ENCODE measurements around the gene SS18.

The SS18 gene

DNA sequence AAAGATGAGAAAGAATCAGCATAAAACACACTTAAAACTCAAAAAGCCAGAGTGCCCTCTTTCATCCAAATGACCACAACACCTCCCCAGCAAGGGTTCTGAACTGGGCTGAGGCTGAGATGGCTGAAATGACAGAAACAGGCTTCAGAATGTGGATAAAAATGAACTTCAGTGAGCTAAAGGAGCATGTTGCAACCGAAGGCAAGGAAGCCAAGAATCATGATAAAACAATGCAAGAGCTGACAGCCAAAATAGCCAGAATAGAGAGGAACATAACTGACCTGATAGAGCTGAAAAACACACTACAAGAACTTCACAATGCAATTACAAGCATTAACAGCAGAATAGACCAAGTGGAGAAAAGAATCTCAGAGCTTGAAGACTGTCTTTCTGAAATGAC lies 31.1 kb upstream of the SS18 start:
- no peak overlapping the region for H3K4me3 ChIP-seq (ENCODE audit: low read length)
- TF ChIP-seq, protein P1, sequence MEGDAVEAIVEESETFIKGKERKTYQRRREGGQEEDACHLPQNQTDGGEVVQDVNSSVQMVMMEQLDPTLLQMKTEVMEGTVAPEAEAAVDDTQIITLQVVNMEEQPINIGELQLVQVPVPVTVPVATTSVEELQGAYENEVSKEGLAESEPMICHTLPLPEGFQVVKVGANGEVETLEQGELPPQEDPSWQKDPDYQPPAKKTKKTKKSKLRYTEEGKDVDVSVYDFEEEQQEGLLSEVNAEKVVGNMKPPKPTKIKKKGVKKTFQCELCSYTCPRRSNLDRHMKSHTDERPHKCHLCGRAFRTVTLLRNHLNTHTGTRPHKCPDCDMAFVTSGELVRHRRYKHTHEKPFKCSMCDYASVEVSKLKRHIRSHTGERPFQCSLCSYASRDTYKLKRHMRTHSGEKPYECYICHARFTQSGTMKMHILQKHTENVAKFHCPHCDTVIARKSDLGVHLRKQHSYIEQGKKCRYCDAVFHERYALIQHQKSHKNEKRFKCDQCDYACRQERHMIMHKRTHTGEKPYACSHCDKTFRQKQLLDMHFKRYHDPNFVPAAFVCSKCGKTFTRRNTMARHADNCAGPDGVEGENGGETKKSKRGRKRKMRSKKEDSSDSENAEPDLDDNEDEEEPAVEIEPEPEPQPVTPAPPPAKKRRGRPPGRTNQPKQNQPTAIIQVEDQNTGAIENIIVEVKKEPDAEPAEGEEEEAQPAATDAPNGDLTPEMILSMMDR (IDR thresholded peaks at IDR 0.05; ENCODE audit: insufficient read depth, low read depth, low read length, missing control alignments), result no peak
- no peak for DNase-seq (ENCODE audit: low read depth)

DNA sequence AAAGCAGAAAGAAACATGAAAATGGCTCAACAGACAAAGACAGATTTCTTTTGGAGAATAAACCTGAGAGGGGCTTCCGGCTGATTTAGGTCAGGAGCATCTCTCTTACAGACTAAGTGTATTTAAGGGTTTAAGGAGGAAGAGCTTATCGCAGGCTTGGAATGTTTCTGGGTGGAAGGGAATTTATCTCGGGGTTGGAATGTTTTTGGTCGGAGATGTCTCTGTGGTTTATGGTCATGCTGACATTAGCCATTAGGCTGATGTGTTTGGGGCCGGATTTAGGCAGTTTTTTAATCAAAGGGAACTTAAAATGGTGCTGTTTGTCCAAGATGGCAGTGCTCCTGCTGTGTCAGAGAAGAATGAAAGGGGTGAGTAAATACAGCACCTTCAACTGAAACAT lies 28.8 kb upstream of the SS18 start:
- TF ChIP-seq, protein P1 (IDR thresholded peaks at IDR 0.05; ENCODE audit: insufficient read depth, low read depth, low read length, missing control alignments), result no peak

DNA sequence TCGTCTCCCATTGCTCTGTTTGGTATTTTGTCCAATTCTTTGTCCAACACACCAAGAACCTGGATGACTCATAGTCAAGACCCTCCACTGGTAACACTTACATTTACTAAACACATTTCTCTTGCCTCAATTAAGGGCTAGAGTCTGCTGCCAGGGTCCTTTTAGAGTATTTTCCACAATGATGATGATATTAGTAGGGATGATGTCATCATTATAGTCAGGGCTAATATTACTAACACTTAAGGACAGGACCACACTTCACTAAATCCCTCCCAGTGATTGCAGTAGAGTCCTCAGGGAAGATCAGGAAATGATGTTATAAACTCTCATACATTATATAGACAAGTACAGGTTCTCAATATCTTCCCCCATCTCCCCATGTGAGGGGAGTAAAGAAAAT lies 13.6 kb upstream of the SS18 start:
- TF ChIP-seq, protein P1 (IDR thresholded peaks at IDR 0.05; ENCODE audit: insufficient read depth, low read depth, low read length, missing control alignments), result no peak
- H3K4me3 ChIP-seq (ENCODE audit: low read length), result no peak overlapping the region
- DNase-seq (ENCODE audit: low read depth), result no peak

More for the DNA sequence above, 28.8 kb upstream of the SS18 start:
- DNase-seq (ENCODE audit: low read depth), result no peak
- H3K4me3 ChIP-seq (ENCODE audit: low read length), result no peak overlapping the region

DNA sequence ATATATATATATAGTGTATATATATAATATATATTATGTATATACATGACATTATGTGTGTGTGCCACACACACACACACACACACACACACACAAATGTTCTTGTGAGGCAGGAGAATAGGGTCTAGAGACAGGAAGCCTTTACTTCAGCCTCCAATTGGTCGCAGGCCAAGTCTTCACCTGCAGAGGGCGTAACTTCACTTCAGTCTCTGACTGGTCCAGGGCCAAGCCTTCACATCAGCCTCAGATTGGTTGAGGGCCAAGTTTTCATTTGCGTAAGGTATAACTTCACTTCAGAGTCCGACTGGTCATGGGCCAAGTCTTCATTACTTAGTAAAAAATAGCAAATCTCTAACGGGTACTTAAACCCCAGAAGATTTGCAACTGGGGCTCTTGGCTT lies 13.2 kb upstream of the SS18 start:
- peak; percentile 55 for DNase-seq (ENCODE audit: low read depth)
- TF ChIP-seq, protein P1 (IDR thresholded peaks at IDR 0.05; ENCODE audit: insufficient read depth, low read depth, low read length, missing control alignments), result peak; percentile 57
- no peak overlapping the region for H3K4me3 ChIP-seq (ENCODE audit: low read length)

DNA sequence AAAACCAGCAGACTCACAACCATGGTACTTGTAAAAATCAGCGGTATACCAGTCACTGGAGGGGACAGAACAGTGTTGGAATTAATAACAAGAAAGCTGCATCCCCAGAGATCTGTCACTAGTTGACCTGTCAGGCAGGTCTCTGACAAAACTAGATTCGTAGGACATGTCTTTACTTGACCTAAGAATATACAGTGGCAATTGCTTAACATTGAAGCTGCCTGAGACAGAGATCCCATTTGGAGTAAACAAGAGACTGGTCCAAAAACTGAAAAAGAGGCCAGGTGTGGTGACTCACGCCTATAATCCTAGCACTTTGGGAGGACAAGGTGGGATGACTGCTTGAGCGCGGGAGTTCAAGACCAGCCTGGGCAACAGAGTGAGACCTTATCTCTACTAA lies 7.2 kb upstream of the SS18 start:
- TF ChIP-seq, protein P1 (IDR thresholded peaks at IDR 0.05; ENCODE audit: insufficient read depth, low read depth, low read length, missing control alignments), result no peak
- H3K4me3 ChIP-seq (ENCODE audit: low read length), result no peak overlapping the region
- DNase-seq (ENCODE audit: low read depth), result peak; percentile 94

DNA sequence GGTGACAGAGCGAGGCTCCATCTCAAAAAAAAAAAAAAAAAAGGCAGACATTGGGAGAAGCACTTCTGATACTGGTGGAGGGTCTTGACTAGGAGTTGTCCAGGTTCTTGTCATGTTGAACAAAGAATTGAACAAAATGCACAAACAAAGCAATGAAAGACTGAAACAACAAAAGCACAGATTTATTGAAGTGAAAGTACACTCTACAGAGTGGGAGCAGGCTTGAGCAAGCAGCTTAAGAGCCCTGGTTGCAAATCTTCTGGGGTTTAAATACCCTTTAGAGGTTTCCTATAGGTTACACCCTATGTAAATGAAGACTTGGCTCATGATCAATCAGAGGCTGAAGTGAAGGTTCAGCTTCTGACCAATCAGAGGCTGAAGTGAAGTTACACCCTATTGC lies 6.4 kb upstream of the SS18 start:
- H3K4me3 ChIP-seq (ENCODE audit: low read length), result no peak overlapping the region
- no peak for DNase-seq (ENCODE audit: low read depth)
- TF ChIP-seq, protein P1 (IDR thresholded peaks at IDR 0.05; ENCODE audit: insufficient read depth, low read depth, low read length, missing control alignments), result no peak

DNA sequence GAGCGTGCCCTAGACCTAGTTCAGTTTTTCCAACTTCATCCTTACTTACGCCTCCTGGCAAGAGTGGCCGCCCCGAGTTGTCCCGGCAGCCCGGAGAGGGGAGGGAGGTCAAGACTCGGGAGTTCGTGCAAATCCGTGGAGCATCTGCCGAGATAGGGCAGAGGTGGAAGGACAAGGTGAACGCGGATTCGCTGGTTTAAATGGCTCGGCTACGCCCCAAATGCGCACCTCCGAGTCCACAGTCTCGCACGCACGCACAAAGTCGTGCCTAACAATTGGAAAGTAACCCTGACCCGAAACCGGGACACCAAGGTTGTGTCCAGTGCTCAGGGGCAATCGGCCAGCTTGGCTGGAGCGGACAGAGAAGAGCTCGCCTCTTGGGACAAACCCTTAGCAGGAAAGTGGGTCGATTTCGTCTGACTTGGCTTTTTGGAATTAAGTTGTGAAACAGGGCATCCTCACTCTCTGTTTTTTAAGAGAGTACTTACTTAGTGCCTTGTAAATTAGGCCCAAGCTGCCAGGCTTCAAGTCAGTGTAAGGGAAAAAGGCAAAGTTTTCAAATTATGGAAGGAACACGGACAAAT lies 726 bp upstream of the SS18 start:
- TF ChIP-seq, protein P1 (IDR thresholded peaks at IDR 0.05; ENCODE audit: insufficient read depth, low read depth, low read length, missing control alignments), result no peak
- DNase-seq (ENCODE audit: low read depth), result no peak
- H3K4me3 ChIP-seq (ENCODE audit: low read length), result peak overlapping the region; percentile 82
